Dermis blood vessel endothelial cell (primary cell): Measurements from ENCODE around the gene FBXL15. TPM values are rescaled to one million over a fixed set of nuclear protein-coding genes. Genes with fewer than 3 reads are reported as not detected.

Experiments
- DNase-seq: peaks from one replicate; pipeline ENCODE4 v3.0.0; 2010
- total RNA-seq: library from RNA; depleted of rRNA; stranded (reverse); fragments of >200 nt; gene quantifications from 2 replicates; pipeline ENCODE4 v1.2.3, GENCODE V29; 2014

FBXL15 gene
- total RNA-seq, 1 donor from 2014 or later, result 12.6 TPM

DNA sequence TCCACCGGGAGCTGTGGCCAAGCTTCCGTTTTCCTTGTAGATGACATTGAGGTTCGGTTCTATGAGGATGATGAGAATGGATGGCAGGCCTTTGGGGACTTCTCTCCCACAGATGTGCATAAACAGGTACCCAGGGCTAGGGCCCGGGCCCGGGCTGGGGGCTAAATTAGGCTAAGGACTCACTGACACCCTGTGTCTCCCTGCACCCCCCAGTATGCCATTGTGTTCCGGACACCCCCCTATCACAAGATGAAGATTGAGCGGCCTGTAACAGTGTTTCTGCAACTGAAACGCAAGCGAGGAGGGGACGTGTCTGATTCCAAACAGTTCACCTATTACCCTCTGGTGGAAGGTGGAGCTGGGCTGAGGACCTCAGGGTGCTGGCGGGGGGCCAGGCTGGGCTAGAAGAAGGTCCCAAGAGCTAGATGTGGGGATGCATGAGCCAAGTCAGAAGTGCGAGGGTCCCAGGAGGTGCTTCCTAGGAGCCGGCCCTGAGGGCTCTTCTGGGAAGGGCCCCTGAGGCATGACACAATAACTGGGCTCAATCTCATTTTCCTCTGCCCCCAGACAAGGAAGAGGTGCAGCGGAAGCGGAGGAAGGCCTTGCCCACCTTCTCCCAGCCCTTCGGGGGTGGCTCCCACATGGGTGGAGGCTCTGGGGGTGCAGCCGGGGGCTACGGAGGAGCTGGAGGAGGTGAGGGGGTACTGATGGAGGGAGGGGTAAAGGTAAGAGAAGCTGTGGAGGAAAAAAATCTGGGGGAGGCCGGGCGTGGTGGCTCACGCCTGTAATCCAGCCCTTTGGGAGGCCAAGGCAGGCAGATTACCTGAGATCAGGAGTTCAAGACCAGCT lies 22.2 kb upstream of the FBXL15 start:
- DNase-seq, result no peak

DNA sequence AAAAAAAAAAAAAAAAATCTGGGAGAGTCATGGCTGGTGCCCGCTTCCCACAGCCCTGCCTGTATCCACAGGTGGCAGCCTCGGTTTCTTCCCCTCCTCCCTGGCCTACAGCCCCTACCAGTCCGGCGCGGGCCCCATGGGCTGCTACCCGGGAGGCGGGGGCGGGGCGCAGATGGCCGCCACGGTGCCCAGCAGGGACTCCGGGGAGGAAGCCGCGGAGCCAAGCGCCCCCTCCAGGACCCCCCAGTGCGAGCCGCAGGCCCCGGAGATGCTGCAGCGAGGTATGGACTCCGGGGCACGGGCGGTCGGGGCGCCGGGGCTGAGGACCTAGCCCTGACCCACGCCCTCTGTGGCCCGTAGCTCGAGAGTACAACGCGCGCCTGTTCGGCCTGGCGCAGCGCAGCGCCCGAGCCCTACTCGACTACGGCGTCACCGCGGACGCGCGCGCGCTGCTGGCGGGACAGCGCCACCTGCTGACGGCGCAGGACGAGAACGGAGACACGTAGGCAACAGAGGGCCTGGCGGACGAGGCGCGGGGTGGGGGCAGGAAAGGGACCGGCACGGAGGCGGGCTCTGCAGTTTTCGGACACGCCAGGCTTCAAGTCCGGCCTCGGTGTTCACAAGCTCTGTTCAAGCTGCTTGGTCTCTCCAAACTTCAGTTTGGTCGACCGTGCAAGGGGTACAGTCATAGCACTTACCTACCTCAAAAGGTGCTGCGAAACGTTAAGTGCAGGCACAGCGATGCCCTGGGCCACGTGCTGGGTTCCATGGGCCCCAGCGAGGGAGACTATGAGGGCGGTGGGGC lies 21.2 kb upstream of the FBXL15 start:
- peak; percentile 93 for DNase-seq

DNA sequence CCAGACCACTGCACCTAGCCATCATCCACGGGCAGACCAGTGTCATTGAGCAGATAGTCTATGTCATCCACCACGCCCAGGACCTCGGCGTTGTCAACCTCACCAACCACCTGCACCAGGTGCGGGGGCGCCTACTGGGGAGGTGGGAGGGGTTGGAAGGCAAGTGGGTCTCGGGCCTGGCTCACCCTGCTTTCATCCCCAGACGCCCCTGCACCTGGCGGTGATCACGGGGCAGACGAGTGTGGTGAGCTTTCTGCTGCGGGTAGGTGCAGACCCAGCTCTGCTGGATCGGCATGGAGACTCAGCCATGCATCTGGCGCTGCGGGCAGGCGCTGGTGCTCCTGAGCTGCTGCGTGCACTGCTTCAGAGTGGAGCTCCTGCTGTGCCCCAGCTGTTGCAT lies 20.6 kb upstream of the FBXL15 start:
- DNase-seq, result no peak

DNA sequence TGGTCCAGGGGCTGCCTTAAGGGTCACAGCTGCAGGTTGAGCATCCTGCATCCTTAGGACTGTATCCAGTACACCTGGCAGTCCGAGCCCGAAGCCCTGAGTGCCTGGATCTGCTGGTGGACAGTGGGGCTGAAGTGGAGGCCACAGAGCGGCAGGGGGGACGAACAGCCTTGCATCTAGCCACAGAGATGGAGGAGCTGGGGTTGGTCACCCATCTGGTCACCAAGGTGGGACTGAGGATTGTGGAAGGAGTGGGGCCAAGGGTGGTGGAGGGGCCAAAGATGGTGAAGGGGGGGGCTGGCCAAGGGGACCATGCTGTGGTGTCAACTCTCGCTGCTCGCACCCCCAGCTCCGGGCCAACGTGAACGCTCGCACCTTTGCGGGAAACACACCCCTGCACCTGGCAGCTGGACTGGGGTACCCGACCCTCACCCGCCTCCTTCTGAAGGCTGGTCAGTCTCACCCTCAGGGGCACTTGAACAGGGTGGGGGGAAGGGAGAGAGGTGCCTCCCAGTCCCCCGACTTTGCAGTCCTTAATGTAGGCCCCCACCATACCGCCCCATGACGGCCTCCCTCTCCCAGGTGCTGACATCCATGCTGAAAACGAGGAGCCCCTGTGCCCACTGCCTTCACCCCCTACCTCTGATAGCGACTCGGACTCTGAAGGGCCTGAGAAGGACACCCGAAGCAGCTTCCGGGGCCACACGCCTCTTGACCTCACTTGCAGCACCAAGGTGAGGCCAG lies 19.9 kb upstream of the FBXL15 start:
- DNase-seq, result no peak

DNA sequence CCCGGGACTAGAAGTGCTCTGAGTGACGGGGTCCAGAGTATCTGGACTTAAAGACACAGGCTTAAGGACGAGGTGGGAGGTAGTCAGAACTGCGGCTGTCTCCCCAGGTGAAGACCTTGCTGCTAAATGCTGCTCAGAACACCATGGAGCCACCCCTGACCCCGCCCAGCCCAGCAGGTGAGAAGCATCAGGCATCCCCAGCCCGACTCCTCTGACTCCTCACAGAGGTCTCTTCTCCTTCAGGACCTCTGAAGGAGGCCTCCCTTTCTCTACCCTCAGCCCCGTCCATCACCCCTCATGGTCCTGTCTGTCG lies 19.3 kb upstream of the FBXL15 start:
- no peak for DNase-seq

DNA sequence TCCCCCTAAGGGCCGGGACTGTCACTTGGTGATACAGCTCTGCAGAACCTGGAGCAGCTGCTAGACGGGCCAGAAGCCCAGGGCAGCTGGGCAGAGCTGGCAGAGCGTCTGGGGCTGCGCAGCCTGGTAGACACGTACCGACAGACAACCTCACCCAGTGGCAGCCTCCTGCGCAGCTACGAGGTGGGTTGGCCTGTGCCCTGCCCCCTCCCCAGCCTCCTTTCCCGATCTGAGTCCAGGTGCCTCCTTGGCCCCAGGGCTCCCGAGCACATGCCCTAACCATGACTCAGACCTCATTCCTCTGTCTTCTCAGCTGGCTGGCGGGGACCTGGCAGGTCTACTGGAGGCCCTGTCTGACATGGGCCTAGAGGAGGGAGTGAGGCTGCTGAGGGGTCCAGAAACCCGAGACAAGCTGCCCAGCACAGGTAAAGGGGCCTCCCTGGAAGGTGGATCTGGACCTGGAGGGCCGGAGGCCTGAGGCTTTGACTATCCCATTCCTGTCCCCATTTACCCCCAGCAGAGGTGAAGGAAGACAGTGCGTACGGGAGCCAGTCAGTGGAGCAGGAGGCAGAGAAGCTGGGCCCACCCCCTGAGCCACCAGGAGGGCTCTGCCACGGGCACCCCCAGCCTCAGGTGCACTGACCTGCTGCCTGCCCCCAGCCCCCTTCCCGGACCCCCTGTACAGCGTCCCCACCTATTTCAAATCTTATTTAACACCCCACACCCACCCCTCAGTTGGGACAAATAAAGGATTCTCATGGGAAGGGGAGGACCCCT lies 18.7 kb upstream of the FBXL15 start:
- DNase-seq, result no peak

DNA sequence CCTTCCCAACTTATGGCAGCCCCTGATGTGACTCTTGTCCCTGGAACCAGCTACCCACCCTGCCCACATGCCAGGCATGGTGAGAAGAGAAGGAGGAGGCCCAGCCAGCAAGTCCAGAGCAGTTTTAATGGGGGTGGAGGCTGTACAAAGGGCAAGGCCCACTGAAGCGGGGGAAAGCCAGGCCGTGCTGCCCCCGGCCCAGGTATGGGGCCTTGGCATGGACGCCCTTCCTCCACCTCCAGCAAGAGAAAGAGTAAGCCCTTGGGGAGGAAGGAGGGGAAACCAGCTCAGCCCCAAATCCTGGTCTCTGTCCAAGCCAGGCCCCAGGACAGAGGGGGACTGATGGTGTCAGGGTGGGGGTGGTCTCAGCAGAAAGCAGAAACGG lies 18.1 kb upstream of the FBXL15 start:
- DNase-seq, result no peak

DNA sequence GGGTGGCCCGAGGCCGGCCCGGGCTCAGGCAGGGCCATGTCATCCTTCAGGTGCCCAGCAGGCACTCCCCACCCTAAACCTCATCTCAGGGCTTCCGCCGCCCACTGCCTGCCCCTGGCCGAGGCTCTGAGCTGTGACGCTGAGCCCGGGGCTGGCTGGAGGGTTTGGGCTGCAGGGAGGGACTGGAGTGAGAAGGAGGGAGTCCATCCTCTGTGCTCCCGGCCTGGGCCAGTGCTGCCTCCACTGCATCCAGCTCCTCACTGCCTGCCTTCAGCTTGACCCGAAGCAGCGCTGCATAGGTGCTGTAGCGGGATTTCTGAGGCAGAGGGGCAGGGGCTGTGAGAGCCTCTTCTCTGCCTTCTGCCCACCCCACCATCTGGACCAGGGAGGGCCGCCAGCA lies 17.5 kb upstream of the FBXL15 start:
- no peak for DNase-seq

DNA sequence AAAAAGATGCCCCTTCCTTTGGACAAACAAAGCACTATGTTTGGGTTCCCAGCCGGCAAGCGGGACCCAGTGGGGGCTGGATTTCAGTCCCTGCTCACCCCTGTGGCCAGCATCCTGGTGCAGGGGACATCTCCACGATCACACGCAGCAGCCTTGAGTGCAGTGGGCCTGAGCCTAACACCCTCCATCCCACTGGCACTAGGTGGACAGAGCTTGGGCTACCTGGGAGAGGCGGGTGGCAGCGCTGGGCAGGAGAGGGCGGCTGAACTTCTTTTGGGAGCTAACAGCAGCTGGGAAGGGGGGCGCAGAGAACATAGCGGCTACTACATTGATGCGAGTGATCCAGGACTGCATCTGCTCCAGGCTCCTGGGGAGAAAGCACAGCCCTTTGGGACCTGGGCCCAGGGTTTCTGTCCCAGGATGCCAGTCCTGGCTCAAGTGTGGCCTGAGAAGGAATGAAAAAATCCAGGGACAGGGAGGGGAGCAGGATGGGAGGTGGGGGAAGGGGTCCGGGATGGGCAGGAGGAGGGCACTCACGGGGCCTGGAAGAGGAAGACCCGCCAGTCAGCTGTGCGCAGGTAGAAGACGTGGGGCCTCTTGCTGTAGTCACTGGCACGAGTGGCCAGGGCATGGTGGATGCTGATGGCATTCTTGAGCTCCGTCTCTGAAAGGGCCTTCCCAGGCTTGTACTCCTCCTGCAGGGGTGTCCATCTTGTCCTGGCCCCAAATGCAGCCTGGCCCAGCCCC lies 16.1 kb upstream of the FBXL15 start:
- DNase-seq, result no peak

DNA sequence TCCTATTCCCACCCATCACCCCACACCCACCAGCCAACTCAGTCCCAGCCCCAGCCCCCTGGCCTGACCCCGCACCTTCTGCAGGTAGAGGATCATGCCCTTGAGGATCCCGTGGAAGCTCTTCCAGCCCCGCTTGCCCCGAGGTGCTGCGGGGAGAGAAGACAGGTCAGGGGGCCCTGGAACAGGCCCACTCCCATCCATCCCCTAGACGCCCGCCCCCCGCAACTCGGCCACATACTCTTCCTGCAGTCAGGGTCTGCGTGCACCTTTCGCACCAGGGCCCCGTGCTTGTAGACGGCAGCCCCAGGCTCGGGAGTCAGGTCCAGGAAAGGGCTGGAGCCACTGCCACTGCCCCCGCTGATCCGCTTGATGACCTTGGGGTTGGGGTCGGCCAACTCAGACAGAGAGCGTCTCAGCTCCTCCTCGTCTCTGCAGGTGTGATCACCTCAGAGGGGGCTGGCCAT lies 15.5 kb upstream of the FBXL15 start:
- DNase-seq, result no peak

DNA sequence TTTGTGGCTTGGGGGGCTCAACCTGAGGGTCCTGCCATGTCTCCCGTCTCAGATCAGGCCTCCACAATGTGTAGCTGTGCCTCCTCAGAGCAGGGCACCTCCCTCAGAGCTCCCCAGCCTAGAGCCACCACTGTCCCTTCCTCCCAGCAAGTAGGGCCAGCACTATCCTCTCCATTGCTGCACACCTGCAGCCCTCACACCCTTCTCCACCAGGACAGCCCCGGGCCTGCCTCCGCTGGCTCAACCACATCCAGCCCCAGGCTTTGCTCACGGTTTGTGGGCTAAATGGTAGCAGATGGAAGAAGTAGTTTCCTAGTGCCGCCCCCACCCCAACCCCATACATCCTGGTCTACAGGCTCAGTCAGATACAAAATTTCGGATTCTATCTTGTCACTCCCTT lies 15.0 kb upstream of the FBXL15 start:
- no peak for DNase-seq

DNA sequence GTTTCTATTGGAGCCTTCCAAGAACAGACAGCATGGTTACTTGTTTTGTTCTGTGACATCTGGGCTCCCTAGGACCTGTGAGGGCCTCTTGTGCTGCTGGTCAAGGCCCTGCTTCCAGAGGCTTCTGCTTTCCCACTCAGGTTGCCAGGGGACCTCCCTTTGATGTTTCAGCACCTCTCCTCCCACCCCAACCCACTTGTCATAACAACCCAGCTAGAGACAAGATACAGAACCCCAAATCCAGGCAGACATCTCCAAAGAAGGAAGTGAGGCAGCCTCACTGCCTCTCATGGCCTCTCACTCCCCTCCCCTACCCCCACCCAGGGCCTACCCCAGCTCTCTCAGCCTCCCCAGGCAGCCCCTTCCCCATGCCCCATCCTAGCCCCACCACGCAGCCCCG lies 13.8 kb upstream of the FBXL15 start:
- no peak for DNase-seq

DNA sequence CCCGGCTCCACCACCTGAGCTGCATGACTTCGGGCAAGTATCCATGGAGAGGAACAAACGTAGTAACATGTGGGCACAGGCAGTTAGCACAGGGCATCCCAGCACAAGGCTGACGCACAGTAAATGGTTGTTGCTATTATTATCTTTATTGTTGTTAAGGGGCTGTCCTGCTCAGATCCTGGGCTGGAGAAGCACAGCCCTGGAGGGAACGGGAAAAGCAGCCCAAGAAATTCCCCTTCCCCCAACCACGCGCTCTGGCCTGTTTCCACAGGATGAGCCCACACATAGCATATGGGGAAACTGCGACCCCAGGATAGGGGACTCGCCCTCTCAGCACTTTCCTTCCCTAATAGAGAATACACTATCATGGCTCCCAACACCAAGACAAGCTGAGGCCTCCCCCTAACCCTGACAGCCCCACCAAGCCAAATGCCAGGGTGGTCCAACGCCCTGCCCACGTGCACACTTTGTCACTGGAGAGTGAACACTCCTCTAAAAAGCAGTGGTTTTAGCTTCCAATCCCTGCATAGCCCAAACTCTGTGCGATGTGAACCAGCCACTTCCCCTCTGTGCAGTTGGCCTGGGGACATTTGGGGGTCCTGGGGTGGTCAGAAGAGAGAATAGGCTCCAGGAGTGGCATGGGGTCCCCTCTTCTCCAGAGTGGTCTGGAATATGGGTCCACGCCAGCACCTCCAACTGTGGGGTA lies 13.1 kb upstream of the FBXL15 start:
- DNase-seq, result no peak

DNA sequence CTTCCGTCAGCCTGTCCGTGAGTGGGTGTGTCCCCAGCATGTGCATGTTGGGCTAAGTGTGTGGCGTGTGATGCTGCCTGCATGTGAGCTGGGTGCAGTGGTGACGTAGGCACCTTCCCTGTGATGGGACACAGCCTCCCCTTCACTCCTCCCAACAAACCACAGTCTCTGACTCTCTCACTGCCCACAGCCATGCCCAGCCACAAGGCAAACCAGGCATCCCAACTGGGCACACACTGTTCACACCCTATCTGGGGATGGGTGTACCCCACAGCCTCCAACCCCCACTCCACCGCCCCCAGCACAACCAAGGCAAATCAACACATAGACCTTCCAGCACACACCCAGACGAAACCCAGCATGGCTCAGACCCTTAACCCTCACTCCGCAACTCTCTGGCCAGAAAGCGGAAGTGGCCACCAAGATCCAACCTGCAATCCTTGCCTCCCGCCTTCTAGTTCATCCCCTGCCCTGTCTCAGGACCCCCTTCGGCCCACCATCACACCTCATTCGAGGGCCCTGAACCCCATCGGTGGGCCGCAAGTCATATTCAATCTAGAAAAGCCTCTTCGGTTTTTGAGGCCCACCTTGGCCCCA lies 12.4 kb upstream of the FBXL15 start:
- no peak for DNase-seq

DNA sequence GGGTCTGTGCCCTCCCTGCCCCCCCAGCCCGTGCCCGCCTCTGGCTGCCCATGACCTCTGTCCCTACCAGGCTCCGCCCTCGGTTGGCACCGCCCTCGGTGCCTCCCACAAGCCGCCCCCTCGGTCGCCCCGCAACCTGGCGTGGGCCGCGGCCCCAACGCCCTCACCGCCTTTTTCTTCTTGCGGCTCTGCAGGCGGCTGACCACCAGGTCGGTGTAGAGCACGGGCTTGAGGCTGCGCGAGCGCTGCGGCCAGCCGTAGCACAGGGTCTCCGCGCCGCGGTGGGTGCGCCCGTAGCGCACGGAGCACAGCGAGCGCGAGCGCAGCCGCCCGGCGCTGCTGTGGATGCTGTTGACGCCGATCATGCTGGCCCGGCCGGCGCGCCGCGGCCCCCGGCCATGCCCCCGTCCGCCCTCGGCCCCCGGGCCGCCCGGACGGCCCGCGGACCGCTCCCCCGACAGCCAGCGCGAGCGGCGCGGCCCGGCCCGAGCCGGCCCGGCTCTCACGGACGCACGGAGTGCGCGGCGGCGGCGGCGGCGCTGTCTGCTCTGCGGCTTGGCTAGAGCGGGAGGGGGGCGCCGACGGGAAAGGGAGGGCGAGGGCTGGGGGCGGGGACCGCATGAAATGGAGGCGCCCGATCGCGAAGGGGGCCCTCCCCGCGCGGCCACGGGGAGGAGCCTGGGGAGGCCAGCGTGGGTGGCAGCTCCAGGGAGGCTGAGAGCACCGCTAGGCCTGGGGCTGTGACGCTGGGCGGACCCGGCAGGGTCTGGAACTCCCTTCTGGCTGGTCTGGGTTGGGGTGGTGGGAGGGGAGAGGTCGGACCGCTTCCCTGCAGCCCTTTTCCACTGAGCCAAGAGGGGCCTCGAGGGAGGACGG lies 11.7 kb upstream of the FBXL15 start:
- DNase-seq, result no peak

DNA sequence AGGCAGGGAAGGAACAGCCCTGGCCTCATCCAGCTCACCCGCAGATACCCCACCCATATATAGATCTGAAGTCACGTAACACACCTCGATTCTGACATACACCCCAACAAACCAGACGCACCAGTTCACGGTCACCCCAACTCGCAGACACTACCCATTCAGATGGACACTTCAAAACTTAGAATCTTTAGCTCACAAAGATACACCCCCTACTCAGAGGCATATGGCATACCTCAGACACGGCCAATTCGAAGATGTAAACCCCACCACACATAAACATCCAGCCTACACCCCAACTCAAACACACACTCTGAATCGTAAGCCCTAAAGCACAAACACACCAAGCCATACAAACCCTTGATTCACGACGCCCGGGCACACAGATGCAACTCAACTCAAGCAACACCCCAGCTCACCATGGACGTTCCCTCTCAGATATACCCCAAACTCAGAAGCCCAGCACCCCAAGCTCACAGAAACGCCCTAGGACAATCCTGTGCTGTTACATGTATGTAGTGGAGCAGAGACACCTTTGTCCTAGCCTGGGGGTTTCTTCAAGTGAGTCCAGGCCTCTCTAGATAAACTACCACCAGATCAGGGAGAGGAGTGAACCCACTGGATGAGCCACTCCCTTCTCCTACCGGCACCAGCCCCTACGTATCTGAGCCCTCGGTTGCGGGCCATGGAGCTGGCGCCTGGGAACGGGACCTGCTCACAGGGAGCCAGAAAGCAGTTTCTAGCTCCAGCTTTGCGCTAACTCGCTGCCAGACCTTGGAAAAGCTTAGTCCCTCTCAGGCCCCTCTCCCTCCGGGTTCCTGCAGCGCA lies 10.8 kb upstream of the FBXL15 start:
- DNase-seq, result no peak

DNA sequence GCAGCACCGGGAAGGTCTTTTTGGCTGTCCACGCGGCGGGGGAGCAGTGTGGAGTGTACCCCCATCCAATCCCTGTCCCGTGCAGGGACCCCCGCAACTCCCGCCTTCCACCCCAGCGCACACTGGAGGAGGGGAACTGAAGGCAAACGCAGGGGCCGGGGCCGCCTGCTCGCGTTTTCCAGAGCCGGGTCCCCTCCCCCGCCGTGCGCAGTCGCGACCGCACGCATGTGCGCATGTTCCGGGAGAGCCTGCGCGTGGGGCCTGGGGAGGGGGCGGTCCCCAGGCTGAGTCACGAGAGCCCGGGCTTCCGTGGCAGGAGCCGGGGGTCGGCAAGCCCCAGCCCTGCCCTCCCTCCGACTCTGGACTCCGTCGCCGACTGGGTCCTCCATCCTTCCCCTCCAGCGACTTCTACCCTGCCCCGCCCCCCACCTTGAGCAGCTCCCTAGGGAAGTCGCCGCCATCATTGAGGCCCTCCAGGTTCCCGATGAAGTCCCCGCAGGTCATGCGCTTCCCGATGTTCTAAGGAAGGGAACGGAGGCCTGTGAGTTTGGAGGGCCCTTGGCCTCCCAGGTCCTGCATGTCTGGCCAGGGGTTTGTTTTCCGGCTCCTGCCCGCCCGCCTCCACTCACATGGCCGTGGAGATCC lies 10.1 kb upstream of the FBXL15 start:
- no peak for DNase-seq
